ENCODE measurements around the gene CLASP2.

DNA sequence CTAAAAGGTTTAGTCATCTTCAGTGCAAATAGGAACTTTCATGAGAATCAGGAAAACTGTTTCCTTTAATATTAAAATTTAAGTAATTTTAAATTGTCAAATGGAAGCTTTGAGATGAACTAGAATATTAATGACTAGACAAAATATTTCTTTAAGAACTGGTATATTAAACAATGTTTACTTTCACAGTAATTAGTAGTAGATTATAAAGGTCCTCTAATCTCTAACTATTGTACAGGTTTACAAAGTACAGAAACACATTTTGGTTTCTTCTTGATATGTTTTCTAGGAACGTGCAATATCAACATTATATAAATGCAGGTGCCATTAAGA, 138.9 kb downstream of the CLASP2 start:
- TF ChIP-seq CTCF (IDR thresholded peaks at IDR 0.05; ENCODE audit: low read depth, low read length) (no peak), EZH2phosphoT487 (IDR thresholded peaks at IDR 0.05; ENCODE audit: low read depth) (no peak)
